NCI-H1048 (cell line): ENCODE measurements around the gene HTT.

Experiments
- DNase-seq: peaks from one replicate; lab custom pipeline; 2025; lab: John Stamatoyannopoulos, UW

The HTT gene

DNA sequence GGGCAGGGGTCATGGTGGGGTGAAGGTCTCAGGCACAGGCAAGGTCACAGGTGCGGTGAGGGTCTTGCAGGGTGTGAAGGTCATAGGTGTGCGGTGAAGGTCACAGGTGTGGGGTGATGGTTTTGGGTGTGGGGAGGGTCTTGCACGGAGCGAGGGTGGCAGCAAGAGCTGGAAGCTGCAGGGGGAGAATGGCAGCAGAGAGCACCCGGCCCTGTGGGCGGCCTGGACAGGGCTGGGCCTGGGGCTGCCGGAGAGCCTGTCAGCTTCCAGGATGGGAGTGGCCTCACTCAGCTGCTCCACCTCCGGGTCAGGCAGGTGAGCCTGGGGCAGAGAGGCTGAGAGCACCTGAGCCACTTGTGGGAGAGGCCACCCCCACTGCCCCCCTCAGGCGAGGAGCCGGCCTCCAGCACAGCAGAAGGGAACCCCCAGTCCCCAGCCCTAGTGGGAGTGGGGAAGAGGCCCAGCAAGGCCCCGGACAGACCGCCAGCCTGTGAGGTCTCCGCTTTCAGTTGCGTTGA lies 176.0 kb downstream of the HTT start:
- no peak for DNase-seq

DNA sequence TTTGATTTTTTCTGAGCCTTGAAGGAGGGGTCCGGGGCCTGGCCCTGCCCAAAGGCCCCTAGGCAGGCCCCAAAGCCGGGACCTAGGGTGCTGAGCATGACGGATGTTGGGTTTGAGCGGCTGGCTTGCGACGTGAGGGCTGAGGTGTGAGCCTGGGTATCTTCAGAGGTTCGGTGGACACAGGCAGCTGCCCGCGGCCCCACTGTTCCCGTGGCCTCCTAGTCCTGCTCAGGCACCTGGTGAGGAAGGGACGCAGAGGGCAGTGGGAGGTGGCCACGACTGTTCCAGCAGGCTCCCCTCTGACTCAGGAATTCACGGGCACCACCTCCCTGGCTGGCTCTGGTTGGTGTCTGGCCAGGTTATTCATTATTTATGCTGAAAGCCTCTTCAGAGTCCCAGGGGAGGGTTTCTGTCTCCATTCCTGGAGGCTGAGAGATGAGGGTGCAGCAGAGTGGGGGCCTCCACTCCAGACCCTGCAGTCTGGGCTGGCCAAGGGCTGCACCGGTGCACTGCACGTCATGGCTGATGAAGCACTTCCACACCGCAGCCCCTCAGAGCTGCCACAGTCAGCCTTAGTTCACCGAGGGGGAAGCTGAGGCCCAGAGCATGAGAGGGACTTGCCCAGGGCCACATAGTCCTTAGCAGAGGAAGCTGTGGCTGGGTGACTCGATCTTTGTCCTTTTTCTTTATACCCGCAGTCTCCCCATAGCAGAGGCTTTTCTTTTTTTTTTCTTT lies 176.6 kb downstream of the HTT start:
- no peak for DNase-seq

DNA sequence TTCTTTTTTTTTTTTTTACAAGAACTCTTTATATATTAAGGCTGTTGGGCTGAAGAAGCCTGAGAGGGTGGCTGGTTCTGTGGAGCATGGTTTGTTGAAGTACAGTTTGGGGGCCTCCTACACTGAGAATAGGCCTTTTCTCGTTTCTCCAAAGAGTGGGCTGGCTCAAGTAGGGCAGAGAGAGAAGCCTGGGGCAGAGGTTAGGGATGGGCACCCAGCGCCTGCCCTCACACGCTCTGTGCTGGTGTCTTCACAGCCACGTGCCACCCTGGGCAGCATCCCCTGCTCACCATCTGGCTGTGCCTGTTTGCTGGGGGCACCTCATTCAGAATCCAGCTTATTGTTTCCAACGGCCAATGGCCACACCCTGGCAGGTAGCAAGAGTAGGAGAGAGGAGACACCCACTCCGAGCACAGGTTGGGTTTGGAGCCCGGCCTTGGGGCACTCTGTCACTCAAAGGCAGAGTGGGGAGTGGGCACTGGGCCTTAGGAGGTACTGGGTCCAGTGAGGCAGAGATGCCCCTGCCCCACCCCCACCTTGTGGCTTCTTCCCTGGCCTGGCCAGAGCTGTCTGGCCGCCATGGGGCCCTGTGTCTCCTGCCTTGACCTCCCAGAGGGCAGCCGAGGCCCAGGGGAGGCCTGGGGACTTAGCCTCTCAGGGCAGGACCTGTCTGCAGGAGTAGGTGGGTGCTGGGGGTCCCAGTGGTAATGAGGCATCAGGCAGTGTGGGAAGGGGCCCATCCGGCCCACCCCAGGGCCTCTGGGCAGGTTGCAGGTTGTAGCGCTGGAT lies 177.4 kb downstream of the HTT start:
- DNase-seq, result no peak

DNA sequence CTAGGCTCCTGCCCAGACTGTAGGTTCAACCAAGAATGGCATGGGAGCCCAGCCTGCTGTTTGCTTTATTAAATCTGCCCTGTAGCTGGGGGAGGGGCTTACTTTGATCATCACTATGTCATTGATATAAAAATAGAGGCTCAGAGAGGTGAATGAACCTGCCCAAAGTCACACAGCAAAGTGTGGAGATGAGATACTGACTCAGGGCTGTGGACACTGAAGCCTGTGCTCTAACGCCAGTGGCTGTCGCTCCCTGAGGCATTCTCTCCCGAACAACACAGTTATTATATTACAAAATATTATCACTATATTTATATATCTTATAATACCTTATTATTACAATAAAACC lies 178.0 kb downstream of the HTT start:
- no peak for DNase-seq

DNA sequence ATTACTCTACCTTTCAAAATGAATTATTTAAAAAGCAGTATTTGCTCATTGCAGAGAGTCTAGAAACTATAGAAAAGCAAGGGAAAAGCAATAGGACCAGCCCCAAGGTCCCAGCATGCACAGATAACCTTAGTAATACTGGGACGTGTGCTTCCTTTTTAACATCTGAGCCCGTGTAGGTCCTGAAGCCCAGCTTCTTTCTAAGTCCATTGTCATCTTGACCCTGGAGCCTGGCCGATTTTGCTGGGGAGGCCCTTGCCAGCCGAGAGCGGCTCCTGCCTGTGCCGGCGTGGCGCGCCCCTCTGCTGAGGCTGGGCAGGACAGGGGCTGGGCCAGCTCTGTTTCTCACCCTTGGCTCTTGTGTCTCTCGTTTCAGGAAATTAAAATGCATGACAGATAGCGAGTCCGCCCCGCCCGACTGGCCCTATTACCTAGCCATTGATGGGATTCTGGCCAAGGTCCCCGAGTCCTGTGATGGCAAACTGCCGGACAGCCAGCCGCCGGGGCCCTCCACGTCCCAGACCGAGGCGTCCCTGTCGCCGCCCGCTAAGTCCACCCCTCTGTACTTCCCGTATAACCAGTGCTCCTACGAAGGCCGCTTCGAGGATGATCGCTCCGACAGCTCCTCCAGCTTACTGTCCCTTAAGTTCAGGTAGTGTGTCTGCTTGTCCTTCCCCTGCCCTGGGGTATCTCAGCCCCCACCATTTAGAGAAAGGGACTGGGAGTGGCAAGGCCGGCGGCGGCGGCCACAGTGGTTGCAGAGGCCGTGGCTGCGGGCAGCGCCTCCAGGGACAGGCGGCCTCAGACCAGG lies 178.6 kb downstream of the HTT start:
- no peak for DNase-seq

DNA sequence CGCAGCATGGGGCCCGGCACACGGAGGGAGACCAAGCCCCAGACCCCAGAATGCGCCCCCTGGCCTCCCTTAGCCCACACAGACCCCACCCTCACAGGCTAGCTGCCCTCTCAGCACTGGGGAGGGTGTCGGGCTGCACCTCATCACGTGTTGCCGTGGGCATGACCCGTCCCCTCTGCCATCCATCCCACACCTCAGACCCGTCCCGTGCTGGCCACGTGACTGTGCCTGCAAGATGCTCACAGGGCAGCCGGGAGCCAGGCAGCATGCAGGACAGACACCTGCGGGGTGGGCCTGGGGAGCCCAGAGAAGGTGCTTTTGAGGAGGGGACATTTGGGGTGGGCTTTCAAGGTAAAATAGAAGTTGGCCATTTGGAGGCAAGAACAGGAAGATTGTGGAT lies 179.3 kb downstream of the HTT start:
- no peak for DNase-seq

DNA sequence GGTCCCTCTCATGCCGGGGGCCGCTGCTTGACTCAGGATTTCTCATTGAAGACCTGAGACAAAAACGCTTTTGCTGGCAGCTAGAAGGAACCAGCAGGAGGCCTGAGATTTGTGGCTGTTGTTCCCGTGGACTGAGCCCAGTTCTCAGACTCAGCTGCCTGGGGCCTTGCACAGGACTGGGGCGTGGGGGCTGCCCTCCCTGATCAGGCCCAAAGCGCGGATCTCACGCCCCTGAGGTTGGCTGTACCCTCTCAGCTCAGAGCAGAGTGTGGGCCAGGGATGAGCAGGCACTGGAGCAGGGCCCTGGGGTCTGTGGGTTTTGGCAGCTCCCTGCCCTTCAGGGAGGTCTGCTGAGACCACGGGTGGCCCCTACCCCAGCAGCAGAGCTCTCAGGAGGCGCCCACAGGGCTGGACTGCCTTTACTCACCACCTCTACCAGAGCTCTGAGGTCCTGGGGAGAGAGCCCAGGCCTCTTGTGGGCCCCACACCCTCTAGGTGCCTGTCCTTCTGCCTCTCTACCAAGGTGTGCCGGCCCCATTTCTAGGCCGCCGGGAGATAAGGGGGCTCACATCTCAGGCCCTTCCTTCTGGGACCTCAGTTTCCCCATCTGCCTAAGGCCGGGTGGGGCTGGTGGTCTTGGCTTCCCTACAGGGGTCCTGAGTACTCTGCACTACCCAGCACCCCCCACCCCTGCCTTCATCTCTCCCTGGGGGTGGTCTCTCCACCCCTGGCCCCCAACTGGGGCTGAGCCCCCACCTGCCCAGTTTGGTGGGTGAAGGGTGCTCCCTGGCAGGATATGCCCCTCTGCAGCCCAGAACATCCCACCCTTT lies 180.0 kb downstream of the HTT start:
- DNase-seq, result no peak

DNA sequence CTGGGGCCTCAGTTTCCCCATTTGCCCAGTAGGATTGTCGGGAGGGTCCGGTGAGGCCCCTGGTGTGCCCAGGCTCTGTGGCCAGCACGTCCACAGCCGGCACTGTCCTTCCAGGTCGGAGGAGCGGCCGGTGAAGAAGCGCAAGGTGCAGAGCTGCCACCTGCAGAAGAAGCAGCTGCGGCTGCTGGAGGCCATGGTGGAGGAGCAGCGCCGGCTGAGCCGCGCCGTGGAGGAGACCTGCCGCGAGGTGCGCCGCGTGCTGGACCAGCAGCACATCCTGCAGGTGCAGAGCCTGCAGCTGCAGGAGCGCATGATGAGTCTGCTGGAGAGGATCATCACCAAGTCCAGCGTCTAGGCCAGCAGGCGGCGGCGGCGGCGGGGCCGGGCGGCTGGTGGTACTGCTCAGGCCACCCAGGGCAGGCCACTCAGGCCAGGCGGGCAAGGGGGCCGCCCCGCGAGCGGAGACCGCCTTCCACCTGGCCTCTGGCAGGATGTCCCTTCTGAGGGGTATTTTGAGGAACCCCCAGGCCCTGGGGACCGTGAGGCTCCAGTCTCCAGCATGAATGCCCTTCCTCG lies 181.2 kb downstream of the HTT start:
- no peak for DNase-seq

DNA sequence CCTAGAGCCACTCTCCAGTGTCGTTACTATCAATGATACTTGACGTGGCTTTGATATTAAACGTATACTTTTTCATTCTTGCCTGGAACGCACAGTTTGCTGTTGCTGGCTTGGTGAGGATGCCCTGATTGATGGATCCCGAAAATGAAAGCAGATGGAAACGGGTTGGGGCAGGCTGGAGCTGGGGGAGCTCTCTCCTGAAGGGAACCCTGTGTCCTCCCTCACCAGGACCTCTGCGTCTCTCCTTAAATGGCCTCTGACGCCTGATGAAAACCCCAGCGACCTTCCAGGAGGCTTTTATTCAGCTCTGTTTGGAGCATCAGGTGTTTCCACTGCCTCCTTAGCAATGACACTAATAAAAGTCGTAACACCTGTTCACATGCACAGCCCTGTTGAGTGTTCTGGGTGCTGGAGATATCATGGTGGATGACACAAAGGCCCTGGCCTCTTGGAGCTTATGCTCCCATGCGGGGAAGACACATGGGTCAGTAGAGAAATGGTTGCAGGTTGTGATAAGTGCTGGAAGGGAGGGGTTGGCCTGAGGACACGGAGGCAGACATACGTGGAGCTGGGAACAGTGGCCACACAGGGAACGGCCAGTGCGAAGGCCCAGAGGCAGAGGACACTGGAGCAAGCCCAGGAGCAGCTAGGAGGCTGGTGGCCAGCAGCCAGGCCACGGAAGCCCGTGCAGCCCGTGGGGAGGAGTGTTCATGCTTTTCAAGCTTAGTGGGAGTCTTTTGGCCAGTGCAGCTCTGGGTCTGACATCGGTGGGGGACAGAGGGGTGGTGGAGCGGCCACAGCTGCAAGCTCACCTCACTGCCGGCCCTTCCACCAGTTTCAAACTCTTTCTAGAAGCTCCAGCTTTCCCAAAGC lies 182.0 kb downstream of the HTT start:
- DNase-seq, result no peak

DNA sequence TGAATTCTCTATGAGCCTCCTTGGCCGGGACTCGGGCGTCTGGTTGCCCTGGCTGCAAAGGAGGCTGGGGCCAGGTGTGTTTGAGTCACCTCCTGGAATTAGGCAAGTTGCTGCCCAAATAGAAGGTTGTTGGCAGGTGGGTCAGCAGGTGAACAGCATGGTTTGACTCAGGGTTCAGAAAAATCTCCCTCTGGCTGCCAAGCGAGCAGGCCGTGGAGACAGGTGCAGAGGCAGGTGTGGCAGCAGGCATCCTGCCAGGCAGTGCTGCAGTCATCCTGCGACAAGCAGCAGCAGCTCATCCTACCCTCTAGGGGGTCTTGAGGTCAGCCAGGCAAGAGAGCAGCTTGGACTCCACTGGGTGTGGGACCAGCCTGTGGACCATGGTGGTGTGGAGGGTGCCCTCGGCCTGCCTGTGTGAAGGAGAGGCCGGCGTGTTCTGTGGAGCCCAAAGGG lies 182.6 kb downstream of the HTT start:
- no peak for DNase-seq

DNA sequence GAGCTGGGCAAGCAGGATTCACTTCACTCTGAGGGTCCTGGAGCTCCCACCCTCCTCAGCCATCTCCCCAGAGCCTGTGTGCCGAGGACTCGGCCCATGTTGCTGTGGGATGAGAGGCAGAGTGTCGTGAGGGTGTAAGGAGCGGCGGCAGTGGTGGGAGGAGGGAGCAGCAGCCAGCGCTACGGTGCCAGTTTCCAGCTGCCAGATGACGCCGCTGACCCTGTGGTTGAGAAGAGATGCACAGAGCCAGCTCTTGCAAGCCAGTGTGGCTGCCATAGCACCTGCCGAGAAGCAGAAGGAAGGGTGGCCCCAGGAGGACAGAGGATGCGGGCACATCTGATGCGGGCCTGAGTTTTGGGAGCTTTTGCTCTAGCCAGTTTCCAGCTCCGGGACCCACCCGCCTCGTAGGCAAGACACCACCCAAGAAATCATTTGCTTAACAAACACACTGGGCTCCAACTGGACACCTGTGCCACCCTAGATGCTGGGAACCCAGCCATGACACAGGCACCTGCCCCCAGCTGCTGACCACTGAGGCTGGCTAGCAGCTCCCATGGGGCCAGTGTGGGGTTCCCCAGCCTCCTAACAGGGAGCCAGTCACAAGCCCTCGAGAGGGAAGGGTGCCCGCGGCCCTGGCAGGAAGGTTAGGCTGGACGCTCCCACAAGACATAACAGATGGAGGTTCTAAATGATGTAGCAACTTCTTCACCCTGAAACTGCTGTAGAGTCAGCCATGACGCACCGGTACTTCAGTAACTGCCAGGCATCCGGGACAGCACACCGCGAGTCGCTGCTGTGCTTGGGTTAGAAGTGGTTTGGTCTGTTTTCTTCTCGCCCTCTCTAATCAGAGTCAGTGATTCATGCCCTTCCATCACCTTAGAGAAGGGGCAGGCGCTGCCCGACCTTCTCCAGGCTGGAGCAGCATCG lies 183.3 kb downstream of the HTT start:
- DNase-seq, result no peak

DNA sequence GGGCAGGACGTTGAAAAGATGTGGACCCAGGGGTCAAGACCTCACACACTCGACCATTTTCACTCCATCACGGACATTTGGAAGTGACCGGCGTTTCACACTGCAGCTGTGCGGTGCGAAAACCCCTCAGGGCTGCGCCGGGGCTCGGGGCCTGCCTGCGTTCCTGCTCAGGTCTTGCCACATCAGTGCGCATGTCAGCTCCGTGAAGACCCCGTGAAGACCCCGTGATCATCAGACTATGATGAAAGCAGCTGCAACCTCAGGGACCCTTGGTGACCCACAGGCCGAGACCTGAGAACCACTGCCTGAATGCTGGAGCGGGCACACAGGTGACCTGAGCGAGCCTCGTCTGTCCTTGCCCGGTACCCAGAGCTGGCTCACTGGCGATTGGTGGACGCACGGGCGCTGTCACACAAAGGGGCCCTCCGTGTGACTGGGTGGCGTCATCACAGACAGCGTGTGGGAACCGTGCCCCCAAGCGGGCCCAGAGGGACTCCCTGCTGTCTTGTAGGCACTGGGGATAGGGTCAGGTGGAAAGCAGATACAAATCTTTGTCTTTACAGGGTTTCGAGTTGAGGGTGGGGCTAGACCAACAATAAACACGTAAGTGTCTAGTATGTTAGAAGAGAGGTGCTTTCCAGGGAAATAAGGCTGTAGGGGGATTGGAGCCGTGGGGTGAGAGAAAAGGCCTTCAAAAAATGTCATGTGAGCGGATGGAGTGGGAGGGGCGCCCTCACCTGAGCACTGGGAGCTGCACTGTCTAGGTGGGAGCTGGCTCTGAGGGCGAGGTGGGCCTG lies 187.1 kb downstream of the HTT start:
- no peak for DNase-seq

DNA sequence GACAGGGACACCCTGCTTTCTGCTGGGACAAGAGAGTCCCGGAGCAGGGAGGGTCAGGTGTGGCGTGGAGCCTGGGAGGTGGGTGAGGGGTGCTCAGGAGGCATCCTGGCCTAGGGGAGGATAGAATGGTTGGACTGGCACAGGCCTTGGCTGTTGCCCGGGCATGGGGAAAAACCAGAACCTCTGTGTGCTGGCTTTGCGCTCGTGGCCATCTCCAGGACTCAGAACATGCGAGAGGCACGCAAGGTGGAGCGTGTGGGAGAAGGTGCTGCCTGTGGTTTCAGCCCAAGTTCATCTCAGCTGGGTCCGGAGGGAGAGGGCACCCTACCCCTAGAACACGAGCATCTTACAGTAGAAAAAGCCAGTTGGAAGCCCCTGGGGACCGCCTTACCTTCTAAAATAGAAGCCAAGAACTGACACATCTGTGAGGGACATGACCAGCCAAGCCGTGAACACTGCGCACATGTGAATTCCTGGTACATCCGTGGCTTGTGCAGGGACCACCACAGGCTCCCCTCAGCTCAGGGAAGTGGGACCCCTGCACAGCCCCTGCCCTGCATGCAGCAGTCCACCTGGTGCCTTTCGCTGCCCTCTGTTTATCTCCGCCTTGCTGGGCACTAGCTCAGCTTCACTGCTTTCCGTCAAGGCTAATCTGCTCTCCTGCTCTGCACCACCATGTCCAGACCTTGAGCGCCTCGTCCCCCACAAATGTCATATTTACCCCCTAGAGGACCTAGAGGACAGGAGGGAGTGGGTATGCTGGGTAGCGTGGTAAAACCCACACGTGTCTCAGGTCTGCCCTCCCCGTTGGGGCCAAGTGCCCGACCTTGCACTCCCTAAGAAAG lies 187.9 kb downstream of the HTT start:
- no peak for DNase-seq

DNA sequence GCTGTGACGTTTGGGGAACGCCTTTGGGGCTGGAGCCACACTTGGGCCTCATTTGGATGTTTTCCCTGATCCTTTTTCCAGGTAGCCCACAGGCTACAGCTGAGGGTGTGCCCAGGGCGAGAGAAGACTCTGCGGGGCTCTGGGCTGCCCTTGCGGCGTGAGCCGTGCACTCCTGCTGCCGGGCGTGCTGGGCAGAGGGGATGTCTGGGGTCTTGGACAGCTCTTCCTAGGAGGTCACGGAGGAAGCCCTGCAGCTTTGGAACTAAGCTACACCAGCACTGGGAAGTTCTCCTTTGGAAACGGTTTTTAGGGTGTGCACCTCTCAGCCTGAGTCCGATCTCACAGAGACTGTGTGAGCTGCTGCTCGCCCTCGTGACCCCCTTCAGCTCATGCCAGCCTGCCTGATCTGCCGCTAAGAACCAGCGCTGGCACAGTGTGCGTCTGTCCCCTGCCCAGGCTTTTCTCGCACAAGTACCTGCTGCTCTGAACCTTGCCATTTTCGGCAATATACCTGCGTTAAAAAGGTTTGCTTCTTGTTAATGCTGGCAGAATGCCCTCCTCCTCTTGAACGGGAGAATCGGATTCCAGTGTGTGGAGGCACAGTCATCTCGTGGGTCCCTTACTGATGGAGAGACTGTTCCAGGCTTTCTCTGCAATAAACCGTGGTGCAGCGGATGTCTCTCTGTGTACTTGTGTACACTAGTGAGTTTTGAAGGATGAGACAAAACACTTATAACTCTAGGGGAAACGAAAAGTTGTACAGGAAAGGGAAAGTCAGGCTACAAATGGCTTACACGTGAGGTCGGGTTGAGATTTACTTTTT lies 188.8 kb downstream of the HTT start:
- no peak for DNase-seq

DNA sequence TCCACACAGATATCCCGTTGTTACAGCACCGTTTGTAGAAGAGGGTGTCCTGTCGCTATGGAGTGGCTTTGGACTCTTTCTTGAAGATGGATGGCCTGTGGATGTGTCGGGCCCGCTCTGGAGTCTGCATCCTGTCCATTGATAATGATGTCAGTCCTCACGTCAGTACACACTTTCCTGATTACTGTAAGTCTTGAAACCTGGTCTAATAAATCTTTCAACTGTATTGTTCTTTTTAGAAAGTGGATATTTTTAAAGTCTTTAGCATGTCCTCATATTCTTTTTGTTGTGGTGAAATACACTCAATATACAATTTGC lies 189.4 kb downstream of the HTT start:
- DNase-seq, result no peak

DNA sequence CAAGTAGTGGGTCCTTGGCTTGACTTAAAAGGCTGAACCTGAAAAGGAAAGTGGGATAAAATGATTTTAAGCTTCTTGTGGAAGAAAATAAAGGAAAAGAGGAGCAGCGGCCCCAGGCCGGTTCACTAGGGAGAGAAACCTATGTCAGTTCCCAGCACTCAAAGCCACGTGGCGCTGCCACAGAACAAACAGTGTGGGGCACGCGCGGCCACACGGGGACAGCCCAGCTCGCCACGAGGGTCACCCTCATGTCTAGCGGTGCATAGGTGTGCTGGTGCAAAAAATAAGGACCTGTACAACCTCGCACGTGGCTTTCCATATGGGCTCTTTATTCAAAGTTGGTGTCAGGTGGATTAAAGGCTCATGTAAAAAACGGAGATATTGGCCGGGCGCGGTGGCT lies 191.6 kb downstream of the HTT start:
- DNase-seq, result no peak
